ENCODE measurements around the gene PDIA3.
"Not testable (repeated sequence)": the region's sequence is repeated elsewhere in the genome, so short reads cannot be mapped to it uniquely, and the experiment has no call there.

The PDIA3 gene

GRCh38 chr15:43746245-43746902 lies at the start of gene PDIA3:
Gene PDIA3 (plus strand): TSS chr15:43746438. CDS start chr15:43746540, 102 bp downstream.
- not testable (repeated sequence) for H3K4me1 ChIP-seq (ENCODE audit: control insufficient read depth, insufficient read depth, low read length); H3K36me3 ChIP-seq (ENCODE audit: control insufficient read depth, insufficient read depth, low read length); H3K9me3 ChIP-seq (ENCODE audit: control insufficient read depth, insufficient read depth, low read length); H3K27ac ChIP-seq (ENCODE audit: low read length); H3K27me3 ChIP-seq (ENCODE audit: control insufficient read depth, insufficient read depth, low read length)
- WGBS (ENCODE audit: insufficient coverage, insufficient read length), result no CpG with 5 or more reads among the region's 84 CpGs
- peak within 1 kb of the TSS; percentile 89 for H3K4me3 ChIP-seq (ENCODE audit: low read length)
- peak; percentile 82 for DNase-seq (ENCODE audit: low read depth, low spot score)

- no CpG with 5 or more reads among the region's 7 CpGs for WGBS (ENCODE audit: insufficient coverage, insufficient read length)
- no peaks in the 10 kb centered on the region; the same call in 1 of the 2 replicates for H3K36me3 ChIP-seq (ENCODE audit: control insufficient read depth, insufficient read depth, low read length)
- no peak for DNase-seq (ENCODE audit: low read depth, low spot score)
- no peaks in the 10 kb centered on the region for H3K9me3 ChIP-seq (ENCODE audit: control insufficient read depth, insufficient read depth, low read length)
- no peaks in the 10 kb centered on the region for H3K27me3 ChIP-seq (ENCODE audit: control insufficient read depth, insufficient read depth, low read length)
- no peaks in the 10 kb centered on the region for H3K4me1 ChIP-seq (ENCODE audit: control insufficient read depth, insufficient read depth, low read length)
- H3K4me3 ChIP-seq (ENCODE audit: low read length), result no peak overlapping the region
- H3K27ac ChIP-seq (ENCODE audit: low read length), result no peak overlapping the region
Measured at GRCh38 chr15:43702174-43702573, 44.1 kb upstream of the PDIA3 start.

DNA sequence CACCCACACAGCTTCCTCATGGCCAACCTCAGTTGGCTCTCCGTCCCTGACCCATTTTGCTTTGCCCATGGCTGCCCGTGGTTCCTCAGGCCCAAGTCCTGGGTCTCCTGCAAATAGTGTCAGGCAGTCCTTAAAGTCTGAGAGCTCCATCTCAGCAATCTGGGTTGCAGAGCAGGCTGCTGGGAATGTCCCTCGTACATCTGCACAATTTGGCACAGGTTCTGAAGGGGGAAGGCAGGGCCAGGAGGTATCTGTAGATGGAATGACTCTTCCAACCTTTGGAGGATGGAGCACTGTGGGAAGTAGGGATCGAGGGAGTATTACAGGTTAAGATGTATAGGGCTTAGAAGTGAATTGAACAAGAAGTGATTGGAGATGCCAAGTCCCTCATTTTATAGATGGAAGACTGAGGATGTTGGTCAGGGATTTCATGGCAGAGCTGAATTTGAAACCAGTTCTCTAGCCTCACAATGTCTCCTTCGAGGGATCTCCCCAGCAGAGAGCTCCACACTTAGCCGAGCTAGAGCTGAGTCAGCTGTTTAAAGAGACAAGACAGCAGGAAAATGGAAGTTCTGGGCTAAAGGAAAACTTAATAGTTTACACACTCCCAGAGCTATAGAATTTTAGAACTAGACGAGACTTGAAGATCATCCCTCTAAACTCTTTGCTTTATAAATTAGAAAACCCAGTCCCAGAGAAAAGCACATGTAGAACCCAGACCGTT lies 43.4 kb upstream of the PDIA3 start:
- no peaks in the 10 kb centered on the region; the same call in 1 of the 2 replicates for H3K36me3 ChIP-seq (ENCODE audit: control insufficient read depth, insufficient read depth, low read length)
- no peaks in the 10 kb centered on the region for H3K27me3 ChIP-seq (ENCODE audit: control insufficient read depth, insufficient read depth, low read length)
- DNase-seq (ENCODE audit: low read depth, low spot score), result no peak
- no CpG with 5 or more reads among the region's 8 CpGs for WGBS (ENCODE audit: insufficient coverage, insufficient read length)
- no peaks in the 10 kb centered on the region for H3K9me3 ChIP-seq (ENCODE audit: control insufficient read depth, insufficient read depth, low read length)
- H3K27ac ChIP-seq (ENCODE audit: low read length), result no peak overlapping the region
- H3K4me1 ChIP-seq (ENCODE audit: control insufficient read depth, insufficient read depth, low read length), result no peaks in the 10 kb centered on the region
- no peak overlapping the region for H3K4me3 ChIP-seq (ENCODE audit: low read length)

DNA sequence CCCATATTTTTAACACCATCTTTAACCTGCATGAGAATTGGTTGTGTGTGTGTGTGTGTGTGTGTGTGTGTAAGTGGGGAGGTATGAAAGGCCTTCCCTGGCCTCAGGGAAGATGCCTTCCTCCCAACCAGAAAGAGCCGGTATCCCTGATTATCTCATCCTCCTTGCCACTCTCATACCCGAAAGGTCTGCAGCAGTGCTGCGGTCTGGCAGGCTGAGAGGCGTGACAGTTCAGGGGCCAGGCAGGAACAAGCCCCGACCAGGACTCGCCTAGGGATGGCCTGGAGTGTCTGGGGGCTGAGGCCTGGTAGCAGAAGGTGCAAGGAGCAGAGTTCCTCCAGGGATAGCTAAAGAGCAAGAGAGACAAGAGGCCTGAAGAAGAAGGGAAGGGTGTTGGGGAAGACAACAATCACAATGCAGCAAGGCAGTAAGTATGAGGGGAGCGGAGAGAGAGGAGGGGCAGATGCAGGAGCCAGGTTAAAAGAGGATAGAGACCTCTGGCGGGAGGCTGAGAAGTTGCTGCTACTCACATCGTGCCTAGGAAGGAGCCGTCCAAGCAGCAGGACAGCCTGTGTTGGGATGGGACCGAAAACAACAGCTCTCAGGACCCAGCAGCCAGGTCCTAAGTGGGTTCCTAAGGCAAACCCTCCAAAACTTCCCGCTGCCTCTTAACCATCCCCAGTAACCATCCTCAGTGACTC lies 35.7 kb upstream of the PDIA3 start:
- not testable (repeated sequence) for DNase-seq (ENCODE audit: low read depth, low spot score); H3K27ac ChIP-seq (ENCODE audit: low read length); H3K4me1 ChIP-seq (ENCODE audit: control insufficient read depth, insufficient read depth, low read length); H3K27me3 ChIP-seq (ENCODE audit: control insufficient read depth, insufficient read depth, low read length); H3K9me3 ChIP-seq (ENCODE audit: control insufficient read depth, insufficient read depth, low read length); H3K36me3 ChIP-seq (ENCODE audit: control insufficient read depth, insufficient read depth, low read length); H3K4me3 ChIP-seq (ENCODE audit: low read length)
- no CpG with 5 or more reads among the region's 12 CpGs for WGBS (ENCODE audit: insufficient coverage, insufficient read length)

- no peaks in the 10 kb centered on the region for H3K4me1 ChIP-seq (ENCODE audit: control insufficient read depth, insufficient read depth, low read length)
- H3K36me3 ChIP-seq (ENCODE audit: control insufficient read depth, insufficient read depth, low read length), result no peaks in the 10 kb centered on the region
- H3K4me3 ChIP-seq (ENCODE audit: low read length), result no peak overlapping the region
- DNase-seq (ENCODE audit: low read depth, low spot score), result no peak
- H3K9me3 ChIP-seq (ENCODE audit: control insufficient read depth, insufficient read depth, low read length), result no peaks in the 10 kb centered on the region
- no peak overlapping the region for H3K27ac ChIP-seq (ENCODE audit: low read length)
- no peaks in the 10 kb centered on the region for H3K27me3 ChIP-seq (ENCODE audit: control insufficient read depth, insufficient read depth, low read length)
- no CpG with 5 or more reads among the region's 4 CpGs for WGBS (ENCODE audit: insufficient coverage, insufficient read length)
Measured at GRCh38 chr15:43723151-43723550, 23.1 kb upstream of the PDIA3 start.

DNA sequence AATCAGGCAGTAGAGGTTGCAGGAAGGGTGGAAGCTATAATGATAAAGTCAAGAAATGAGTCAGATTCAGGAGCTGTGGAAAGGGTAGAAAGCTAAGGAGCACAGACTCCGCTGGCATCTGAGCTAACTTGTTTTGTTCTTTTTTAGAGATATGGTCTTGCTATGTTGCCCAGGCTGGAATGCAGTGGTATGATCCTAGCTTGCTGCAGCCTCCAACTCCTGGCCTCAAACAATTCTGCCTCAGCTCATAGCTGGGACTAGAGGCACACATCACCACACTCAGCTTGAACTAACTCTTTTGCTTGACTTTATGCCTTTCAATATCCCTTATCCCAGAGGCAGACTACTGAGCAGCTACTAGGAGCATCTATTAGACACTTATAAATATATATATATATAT lies 19.9 kb upstream of the PDIA3 start:
- not testable (repeated sequence) for H3K4me3 ChIP-seq (ENCODE audit: low read length); H3K27me3 ChIP-seq (ENCODE audit: control insufficient read depth, insufficient read depth, low read length); H3K4me1 ChIP-seq (ENCODE audit: control insufficient read depth, insufficient read depth, low read length); DNase-seq (ENCODE audit: low read depth, low spot score); H3K36me3 ChIP-seq (ENCODE audit: control insufficient read depth, insufficient read depth, low read length); H3K27ac ChIP-seq (ENCODE audit: low read length); H3K9me3 ChIP-seq (ENCODE audit: control insufficient read depth, insufficient read depth, low read length)
- WGBS (ENCODE audit: insufficient coverage, insufficient read length), result no CpG with 5 or more reads among the region's 1 CpG

- DNase-seq (ENCODE audit: low read depth, low spot score); H3K27me3 ChIP-seq (ENCODE audit: control insufficient read depth, insufficient read depth, low read length): not testable (repeated sequence)
Measured at GRCh38 chr15:43728053-43728725, 18.0 kb upstream of the PDIA3 start.

DNA sequence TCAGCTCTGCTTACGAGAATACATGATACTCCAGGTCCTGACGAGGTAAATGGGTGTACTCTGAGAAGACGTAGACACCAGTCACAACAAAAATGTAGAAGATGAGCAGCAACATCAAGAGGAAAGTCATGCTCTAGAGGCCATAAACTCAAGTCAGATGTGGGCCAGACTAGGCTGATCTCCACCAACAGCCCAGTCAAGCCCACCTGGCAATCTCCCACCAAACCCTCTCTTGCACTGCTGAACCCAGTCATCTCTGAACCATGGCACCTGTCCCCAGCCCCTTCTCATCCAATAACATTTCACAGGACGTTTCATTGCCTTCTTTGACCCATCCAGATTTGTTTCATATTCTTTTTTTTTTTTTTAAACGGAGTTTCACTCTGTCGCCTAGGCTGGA lies 10.8 kb upstream of the PDIA3 start:
- H3K36me3 ChIP-seq (ENCODE audit: control insufficient read depth, insufficient read depth, low read length), result no peaks in the 10 kb centered on the region
- WGBS (ENCODE audit: insufficient coverage, insufficient read length), result no CpG with 5 or more reads among the region's 6 CpGs
- DNase-seq (ENCODE audit: low read depth, low spot score), result no peak
- no peaks in the 10 kb centered on the region for H3K9me3 ChIP-seq (ENCODE audit: control insufficient read depth, insufficient read depth, low read length)
- H3K27me3 ChIP-seq (ENCODE audit: control insufficient read depth, insufficient read depth, low read length), result no peaks in the 10 kb centered on the region
- H3K4me1 ChIP-seq (ENCODE audit: control insufficient read depth, insufficient read depth, low read length), result no peaks in the 10 kb centered on the region
- no peak overlapping the region for H3K4me3 ChIP-seq (ENCODE audit: low read length)
- H3K27ac ChIP-seq (ENCODE audit: low read length), result no peak overlapping the region

More at GRCh38 chr15:43728053-43728725, 18.0 kb upstream of the PDIA3 start:
- H3K4me3 ChIP-seq (ENCODE audit: low read length); H3K36me3 ChIP-seq (ENCODE audit: control insufficient read depth, insufficient read depth, low read length); H3K27ac ChIP-seq (ENCODE audit: low read length); H3K4me1 ChIP-seq (ENCODE audit: control insufficient read depth, insufficient read depth, low read length); H3K9me3 ChIP-seq (ENCODE audit: control insufficient read depth, insufficient read depth, low read length): not testable (repeated sequence)
- WGBS (ENCODE audit: insufficient coverage, insufficient read length), result no CpG with 5 or more reads among the region's 1 CpG

GRCh38 chr15:43746903-43747309 lies 668 bp downstream of the PDIA3 start:
- H3K36me3 ChIP-seq (ENCODE audit: control insufficient read depth, insufficient read depth, low read length); H3K4me1 ChIP-seq (ENCODE audit: control insufficient read depth, insufficient read depth, low read length); DNase-seq (ENCODE audit: low read depth, low spot score); H3K27me3 ChIP-seq (ENCODE audit: control insufficient read depth, insufficient read depth, low read length); H3K9me3 ChIP-seq (ENCODE audit: control insufficient read depth, insufficient read depth, low read length); H3K27ac ChIP-seq (ENCODE audit: low read length): not testable (repeated sequence)
- H3K4me3 ChIP-seq (ENCODE audit: low read length), result peak overlapping the region; percentile 89; the same call in 1 of the 2 replicates
- no CpG with 5 or more reads among the region's 12 CpGs for WGBS (ENCODE audit: insufficient coverage, insufficient read length)

DNA sequence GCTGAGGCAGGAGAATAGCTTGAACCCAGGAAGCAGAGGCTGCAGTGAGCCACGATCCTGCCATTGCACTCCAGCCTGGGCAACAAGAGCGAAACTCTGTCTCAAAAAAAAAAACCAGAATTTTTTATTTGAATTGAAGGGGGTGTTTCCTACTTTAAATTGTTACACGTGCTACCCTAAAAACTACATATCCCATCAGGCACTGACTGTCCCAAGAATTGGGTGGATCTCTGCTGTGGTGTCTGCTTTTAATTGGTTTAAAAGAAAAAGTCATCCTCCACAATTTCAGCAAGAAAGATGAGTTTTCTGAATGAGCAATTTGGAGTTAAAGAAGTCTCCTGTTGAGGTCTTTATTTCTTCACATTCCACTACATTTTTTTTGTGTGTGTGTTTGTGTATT lies 2.1 kb downstream of the PDIA3 start:
- Histone ChIP-seq H3K27me3 (ENCODE audit: control insufficient read depth, insufficient read depth, low read length) (no peaks in the 10 kb centered on the region), H3K4me3 (ENCODE audit: low read length) (no peak overlapping the region), H3K9me3 (ENCODE audit: control insufficient read depth, insufficient read depth, low read length) (no peaks in the 10 kb centered on the region), H3K4me1 (ENCODE audit: control insufficient read depth, insufficient read depth, low read length) (no peaks in the 10 kb centered on the region; the same call in 1 of the 2 replicates), H3K27ac (ENCODE audit: low read length) (no peak overlapping the region), H3K36me3 (ENCODE audit: control insufficient read depth, insufficient read depth, low read length) (no peaks in the 10 kb centered on the region)
- no CpG with 5 or more reads among the region's 3 CpGs for WGBS (ENCODE audit: insufficient coverage, insufficient read length)
- DNase-seq (ENCODE audit: low read depth, low spot score), result no peak

All from iPS DF 6.9 (cell line).